ENCODE measurements around the gene POLR3K.

DNA sequence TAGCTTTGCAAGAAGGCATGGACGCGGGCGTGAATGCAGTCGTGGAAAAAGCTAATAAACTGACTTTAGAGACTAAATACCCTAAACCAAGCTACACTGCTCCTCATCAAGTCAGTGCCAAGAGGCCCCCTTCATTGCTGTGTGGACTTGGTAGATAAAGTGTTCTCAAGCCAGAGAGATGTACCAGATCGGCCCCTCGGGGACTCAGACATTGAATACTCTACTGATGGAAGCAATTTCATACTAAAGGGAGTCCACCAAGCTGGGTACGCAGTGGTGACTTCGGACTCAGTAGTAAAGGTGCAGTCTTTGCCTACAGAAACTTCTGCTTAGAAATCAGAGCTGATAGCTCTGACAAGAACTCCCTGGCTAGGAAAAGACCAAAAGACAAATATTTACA, 8.8 kb downstream of the POLR3K start:
- TF ChIP-seq KAT7 (CRISPR knock-in tag; IDR thresholded peaks at IDR 0.05; ENCODE audit: borderline replicate concordance) (no peak), ATF3 (CRISPR knock-in tag; conservative IDR thresholded peaks at IDR 0.05) (no peak), ZNF396 (CRISPR knock-in tag; IDR thresholded peaks at IDR 0.05; ENCODE audit: borderline replicate concordance) (no peak), USF2 (CRISPR knock-in tag; IDR thresholded peaks at IDR 0.05) (no peak), NFE2L1 (CRISPR knock-in tag; IDR thresholded peaks at IDR 0.05) (no peak), RELA (CRISPR knock-in tag; IDR thresholded peaks at IDR 0.05; ENCODE audit: borderline replicate concordance) (no peak), IRF1 (CRISPR knock-in tag; IDR thresholded peaks at IDR 0.05) (no peak), ATF6 (CRISPR knock-in tag; IDR thresholded peaks at IDR 0.05) (no peak), ZNF138 (CRISPR knock-in tag; conservative IDR thresholded peaks at IDR 0.05) (no peak), NFATC4 (CRISPR knock-in tag; IDR thresholded peaks at IDR 0.05) (no peak)
- TF ChIP-seq, protein P1, sequence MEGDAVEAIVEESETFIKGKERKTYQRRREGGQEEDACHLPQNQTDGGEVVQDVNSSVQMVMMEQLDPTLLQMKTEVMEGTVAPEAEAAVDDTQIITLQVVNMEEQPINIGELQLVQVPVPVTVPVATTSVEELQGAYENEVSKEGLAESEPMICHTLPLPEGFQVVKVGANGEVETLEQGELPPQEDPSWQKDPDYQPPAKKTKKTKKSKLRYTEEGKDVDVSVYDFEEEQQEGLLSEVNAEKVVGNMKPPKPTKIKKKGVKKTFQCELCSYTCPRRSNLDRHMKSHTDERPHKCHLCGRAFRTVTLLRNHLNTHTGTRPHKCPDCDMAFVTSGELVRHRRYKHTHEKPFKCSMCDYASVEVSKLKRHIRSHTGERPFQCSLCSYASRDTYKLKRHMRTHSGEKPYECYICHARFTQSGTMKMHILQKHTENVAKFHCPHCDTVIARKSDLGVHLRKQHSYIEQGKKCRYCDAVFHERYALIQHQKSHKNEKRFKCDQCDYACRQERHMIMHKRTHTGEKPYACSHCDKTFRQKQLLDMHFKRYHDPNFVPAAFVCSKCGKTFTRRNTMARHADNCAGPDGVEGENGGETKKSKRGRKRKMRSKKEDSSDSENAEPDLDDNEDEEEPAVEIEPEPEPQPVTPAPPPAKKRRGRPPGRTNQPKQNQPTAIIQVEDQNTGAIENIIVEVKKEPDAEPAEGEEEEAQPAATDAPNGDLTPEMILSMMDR (IDR thresholded peaks at IDR 0.05): no peak
